ENCODE results near the gene CYP27C1.

CYP27C1 gene

GRCh38 chr2:127174136-127174535 lies 46.0 kb downstream of the CYP27C1 start:
- no peaks in the 10 kb centered on the region for H3K27me3 ChIP-seq (ENCODE audit: insufficient read depth, low read length, poor library complexity, severe bottlenecking)
- no peak overlapping the region for H3K4me2 ChIP-seq (ENCODE audit: low read depth, low read length, poor library complexity, severe bottlenecking)
- no peaks in the 10 kb centered on the region for H3K9me2 ChIP-seq (replicated peaks; ENCODE audit: low read depth, low read length)
- TF ChIP-seq EZH2phosphoT487 (IDR thresholded peaks at IDR 0.05; ENCODE audit: borderline replicate concordance) (no peak), CTCF (conservative IDR thresholded peaks at IDR 0.05; ENCODE audit: low read length) (peak; percentile 28; the same call in 1 of the 2 replicates)
- H3K9me3 ChIP-seq (ENCODE audit: insufficient read depth, low read depth, low read length): no peaks in the 10 kb centered on the region
- H4K20me1 ChIP-seq (ENCODE audit: insufficient read depth, low read length, poor library complexity, severe bottlenecking): no peaks in the 10 kb centered on the region
- no peak overlapping the region for H2AFZ ChIP-seq (ENCODE audit: low read length)
- H3F3A ChIP-seq (ENCODE audit: low read depth): no peaks in the 10 kb centered on the region
- no peaks in the 10 kb centered on the region for H3K79me2 ChIP-seq (ENCODE audit: insufficient read depth, low read length)
- H3K4me1 ChIP-seq (ENCODE audit: insufficient read depth, low read length, poor library complexity, severe bottlenecking): no peaks in the 10 kb centered on the region
- no peak overlapping the region for H3K4me3 ChIP-seq (ENCODE audit: low read length, poor library complexity, severe bottlenecking)
- H3K9ac ChIP-seq (ENCODE audit: low read depth, low read length, poor library complexity, severe bottlenecking): no peak overlapping the region
- H3K36me3 ChIP-seq (ENCODE audit: insufficient read depth, low read length): no peaks in the 10 kb centered on the region

GRCh38 chr2:127173057-127173456 lies 47.0 kb downstream of the CYP27C1 start:
- 0 out of 2 replicates have a peak overlapping the region, but pooled peaks have one; percentile 27 for H2AFZ ChIP-seq (ENCODE audit: low read length)
- H3K27me3 ChIP-seq (ENCODE audit: insufficient read depth, low read length, poor library complexity, severe bottlenecking): no peaks in the 10 kb centered on the region
- H3K9ac ChIP-seq (ENCODE audit: low read depth, low read length, poor library complexity, severe bottlenecking): no peak overlapping the region
- H3K9me2 ChIP-seq (replicated peaks; ENCODE audit: low read depth, low read length): no peaks in the 10 kb centered on the region
- no peaks in the 10 kb centered on the region for H3F3A ChIP-seq (ENCODE audit: low read depth)
- H4K20me1 ChIP-seq (ENCODE audit: insufficient read depth, low read length, poor library complexity, severe bottlenecking): no peaks in the 10 kb centered on the region
- no peaks in the 10 kb centered on the region for H3K36me3 ChIP-seq (ENCODE audit: insufficient read depth, low read length)
- H3K4me1 ChIP-seq (ENCODE audit: insufficient read depth, low read length, poor library complexity, severe bottlenecking): no peaks in the 10 kb centered on the region
- H3K9me3 ChIP-seq (ENCODE audit: insufficient read depth, low read depth, low read length): no peaks in the 10 kb centered on the region
- no peaks in the 10 kb centered on the region for H3K79me2 ChIP-seq (ENCODE audit: insufficient read depth, low read length)
- H3K4me2 ChIP-seq (ENCODE audit: low read depth, low read length, poor library complexity, severe bottlenecking): no peak overlapping the region
- TF ChIP-seq CTCF (conservative IDR thresholded peaks at IDR 0.05; ENCODE audit: low read length) (no peak), EZH2phosphoT487 (IDR thresholded peaks at IDR 0.05; ENCODE audit: borderline replicate concordance) (no peak)
- no peak overlapping the region for H3K4me3 ChIP-seq (ENCODE audit: low read length, poor library complexity, severe bottlenecking)

- Histone ChIP-seq H3F3A (ENCODE audit: low read depth) (no peaks in the 10 kb centered on the region), H4K20me1 (ENCODE audit: insufficient read depth, low read length, poor library complexity, severe bottlenecking) (no peaks in the 10 kb centered on the region), H3K9me3 (ENCODE audit: insufficient read depth, low read depth, low read length) (no peaks in the 10 kb centered on the region), H3K27me3 (ENCODE audit: insufficient read depth, low read length, poor library complexity, severe bottlenecking) (no peaks in the 10 kb centered on the region), H3K9ac (ENCODE audit: low read depth, low read length, poor library complexity, severe bottlenecking) (no peak overlapping the region), H3K4me3 (ENCODE audit: low read length, poor library complexity, severe bottlenecking) (no peak overlapping the region), H3K4me2 (ENCODE audit: low read depth, low read length, poor library complexity, severe bottlenecking) (no peak overlapping the region), H2AFZ (ENCODE audit: low read length) (no peak overlapping the region), H3K9me2 (replicated peaks; ENCODE audit: low read depth, low read length) (no peaks in the 10 kb centered on the region), H3K4me1 (ENCODE audit: insufficient read depth, low read length, poor library complexity, severe bottlenecking) (no peaks in the 10 kb centered on the region), H3K79me2 (ENCODE audit: insufficient read depth, low read length) (no peaks in the 10 kb centered on the region), H3K36me3 (ENCODE audit: insufficient read depth, low read length) (no peaks in the 10 kb centered on the region)
- TF ChIP-seq CTCF (conservative IDR thresholded peaks at IDR 0.05; ENCODE audit: low read length): no peak
- no peak for TF ChIP-seq EZH2phosphoT487 (IDR thresholded peaks at IDR 0.05; ENCODE audit: borderline replicate concordance)
Observed at GRCh38 chr2:127172306-127172705, 47.8 kb downstream of the CYP27C1 start.
